Hematopoietic multipotent progenitor cell treated with erythropoietin and hydrocortisone succinate and interleukin-3 and kit ligand, for 8 days (in vitro differentiated cells): ENCODE data around the gene RASA2.
A peak's percentile ranks its signal among the peaks of the same experiment; 100 is the strongest.

Experiments used
- DNase-seq: peaks from one replicate; pipeline ENCODE4 v3.0.0-alpha.2; 2015

Gene RASA2

GRCh38 chr3:141486746-141487520 lies at the start of gene RASA2:
TSS of gene RASA2 (plus strand) at chr3:141487027. CDS start at chr3:141487084, 57 bp downstream.
- peak; percentile 77 for DNase-seq

- DNase-seq: no peak
Measured at GRCh38 chr3:141439589-141439988, 47.2 kb upstream of the RASA2 start.

GRCh38 chr3:141440942-141441341 lies 45.9 kb upstream of the RASA2 start:
- no peak for DNase-seq

- DNase-seq: peak; percentile 87
Measured at GRCh38 chr3:141441381-141442364, 45.2 kb upstream of the RASA2 start.

- DNase-seq: no peak
Measured at GRCh38 chr3:141442446-141442845, 44.4 kb upstream of the RASA2 start.

GRCh38 chr3:141442914-141443313 lies 43.9 kb upstream of the RASA2 start:
- DNase-seq: no peak

GRCh38 chr3:141444586-141445285 lies 42.1 kb upstream of the RASA2 start:
- no peak for DNase-seq

- no peak for DNase-seq
Measured at GRCh38 chr3:141445990-141446389, 40.8 kb upstream of the RASA2 start.

- no peak for DNase-seq
Measured at GRCh38 chr3:141446737-141447136, 40.1 kb upstream of the RASA2 start.

GRCh38 chr3:141447383-141447782 lies 39.4 kb upstream of the RASA2 start:
- no peak for DNase-seq

- DNase-seq: no peak
Measured at GRCh38 chr3:141448606-141449220, 38.1 kb upstream of the RASA2 start.

GRCh38 chr3:141449424-141449823 lies 37.4 kb upstream of the RASA2 start:
- DNase-seq: no peak

GRCh38 chr3:141450727-141451375 lies 36.0 kb upstream of the RASA2 start:
- peak; percentile 77 for DNase-seq

GRCh38 chr3:141452045-141452444 lies 34.8 kb upstream of the RASA2 start:
- peak; percentile 92 for DNase-seq

- no peak for DNase-seq
Measured at GRCh38 chr3:141452773-141453172, 34.1 kb upstream of the RASA2 start.

- DNase-seq: peak; percentile 92
Measured at GRCh38 chr3:141454054-141454453, 32.8 kb upstream of the RASA2 start.

GRCh38 chr3:141454906-141455602 lies 31.8 kb upstream of the RASA2 start:
- peak; percentile 90 for DNase-seq

GRCh38 chr3:141455603-141456300 lies 31.1 kb upstream of the RASA2 start:
- DNase-seq: no peak

- no peak for DNase-seq
Measured at GRCh38 chr3:141456301-141456625, 30.6 kb upstream of the RASA2 start.

GRCh38 chr3:141457624-141458236 lies 29.1 kb upstream of the RASA2 start:
- no peak for DNase-seq
